LoVo (cell line): ENCODE results near the gene KIF26A.
"Not testable (repeated sequence)": the region's sequence is repeated elsewhere in the genome, so short reads cannot be mapped to it uniquely, and the experiment has no call there.

Experiments
- DNase-seq: peaks from one replicate; pipeline ENCODE4 v3.0.0-alpha.2; 2016; ENCODE audit warnings: low spot score

KIF26A gene

DNA sequence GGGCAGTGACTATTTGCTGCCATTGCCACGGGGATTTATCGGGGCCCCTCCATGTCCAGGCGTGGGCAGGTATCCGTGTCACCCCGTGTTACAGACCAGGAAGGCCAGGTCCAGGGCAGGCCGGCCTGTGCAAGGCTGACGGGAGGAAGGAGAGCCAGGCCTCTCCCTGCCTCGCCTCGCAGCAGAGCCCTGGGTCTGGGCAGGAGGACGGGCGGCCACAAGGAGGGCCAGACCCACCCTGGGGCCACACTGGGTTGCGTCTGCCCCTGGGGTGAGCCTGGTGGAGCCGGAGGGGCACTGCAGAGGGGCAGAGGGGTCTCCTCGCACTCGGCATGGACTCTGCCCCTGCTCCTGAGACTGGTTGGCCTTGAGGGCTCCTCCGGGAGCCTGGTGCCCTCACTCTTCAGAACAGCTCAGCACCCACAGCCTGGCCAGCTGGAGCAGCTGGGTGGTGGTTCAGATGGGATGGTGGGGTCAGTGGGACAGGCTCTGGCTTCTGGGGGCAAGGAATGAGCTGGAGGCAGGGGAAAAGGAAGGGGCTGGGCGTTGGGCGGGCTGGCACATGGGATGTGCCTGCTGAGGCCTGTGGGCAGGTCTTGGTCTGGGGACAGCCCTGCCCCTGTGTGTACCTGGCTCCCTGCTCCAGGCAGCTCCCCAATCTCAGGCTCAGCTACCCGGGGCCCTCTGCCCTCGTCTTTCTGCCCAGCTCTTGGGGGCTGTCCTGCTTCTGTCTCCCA lies 53.9 kb downstream of the KIF26A start:
- no peak for DNase-seq

DNA sequence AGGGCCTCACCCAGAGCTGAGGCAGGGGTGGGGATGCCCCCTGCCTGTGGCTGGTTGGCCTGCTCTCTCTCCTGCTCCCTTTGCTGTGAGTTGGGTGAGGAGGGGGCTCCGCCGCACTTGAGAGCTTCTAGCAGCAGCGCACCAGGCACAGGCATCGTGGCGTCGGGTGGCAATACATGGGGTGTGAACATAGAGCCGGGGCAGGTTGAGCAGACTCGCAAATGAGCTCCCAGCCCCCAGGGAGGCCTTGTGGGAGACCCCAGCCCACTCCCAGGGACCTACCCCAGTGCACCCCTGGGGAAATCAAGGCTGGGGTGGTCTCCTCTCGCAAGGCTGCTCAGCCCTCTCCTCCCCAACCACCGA lies 54.5 kb downstream of the KIF26A start:
- no peak for DNase-seq

DNA sequence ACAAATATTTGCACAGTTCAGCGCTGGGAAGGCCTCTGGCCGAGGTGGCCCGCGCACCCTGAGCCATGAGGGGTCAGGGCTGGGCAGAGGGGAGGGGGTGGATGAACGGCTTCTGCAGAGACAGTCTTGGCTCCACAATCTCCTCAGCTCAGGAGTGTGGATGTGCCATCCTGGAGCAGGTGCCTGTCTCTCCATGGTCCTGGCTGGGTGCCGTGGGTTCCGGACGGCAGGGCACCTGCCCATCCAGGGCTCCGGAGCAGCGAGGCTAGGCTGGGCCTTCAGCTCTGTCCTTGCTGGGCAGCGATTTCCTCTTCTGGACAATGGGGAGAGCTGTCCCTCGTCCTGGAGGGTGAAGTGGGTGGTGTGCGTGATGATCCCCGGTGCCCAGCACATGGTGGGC lies 55.6 kb downstream of the KIF26A start:
- DNase-seq, result no peak

DNA sequence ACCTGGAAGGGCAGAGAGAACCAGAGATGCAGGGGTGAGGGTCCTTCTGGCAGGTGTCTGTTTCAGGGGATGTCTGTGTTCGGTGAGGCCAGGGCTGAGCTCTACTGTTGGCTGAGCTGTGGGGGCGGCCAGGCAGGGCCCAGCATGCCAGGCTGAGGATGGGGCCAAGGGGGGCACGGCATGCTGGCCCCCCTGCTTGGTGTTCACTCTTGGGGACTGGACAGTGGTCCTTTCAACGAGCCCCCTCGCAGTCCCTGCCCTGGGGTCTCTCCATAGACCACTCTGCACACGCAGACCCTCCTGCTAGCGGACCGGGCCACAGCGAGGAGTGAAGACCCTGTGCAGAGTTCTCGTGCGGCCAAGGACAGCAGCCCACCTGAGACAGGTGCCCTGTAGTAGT lies 56.3 kb downstream of the KIF26A start:
- no peak for DNase-seq

DNA sequence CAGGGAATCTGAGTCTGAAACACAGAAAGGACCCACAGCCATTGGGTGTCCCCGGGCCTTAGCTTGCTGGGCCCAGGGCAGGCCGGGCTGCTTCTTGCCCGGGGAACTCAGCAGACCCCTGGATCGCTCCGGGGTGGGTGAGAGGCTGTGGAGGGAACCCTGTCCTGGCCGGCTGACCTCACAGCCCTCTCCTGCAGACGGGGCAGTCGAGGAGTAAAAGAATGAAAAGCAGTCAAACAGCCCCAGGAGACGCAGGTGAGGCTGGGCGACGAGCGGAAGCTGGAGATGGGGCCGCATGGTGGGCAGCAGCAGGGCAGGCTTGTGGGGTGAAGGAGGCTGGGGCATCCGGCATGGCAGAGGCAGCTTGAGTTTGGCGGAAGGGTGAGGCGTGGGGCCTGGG lies 57.0 kb downstream of the KIF26A start:
- no peak for DNase-seq

DNA sequence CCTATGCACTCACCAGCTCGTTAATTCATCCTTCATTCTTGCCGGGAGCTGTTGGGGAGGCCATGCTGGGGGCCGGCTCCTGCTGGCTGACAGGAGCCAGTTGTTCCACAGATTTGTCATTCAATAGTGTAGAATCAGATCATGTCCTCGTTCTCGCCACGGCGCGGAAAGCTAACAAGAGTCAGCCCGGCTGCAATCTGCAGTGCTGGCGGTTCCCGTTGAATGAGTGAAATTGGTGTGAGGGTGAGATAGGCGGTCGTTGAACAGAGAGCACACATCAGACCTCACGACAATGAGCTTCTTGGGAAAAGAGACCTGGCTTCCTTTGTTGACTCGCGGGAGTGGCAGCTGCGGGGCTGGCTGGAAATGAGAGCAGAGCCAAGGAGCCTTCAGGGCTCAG lies 57.5 kb downstream of the KIF26A start:
- no peak for DNase-seq

DNA sequence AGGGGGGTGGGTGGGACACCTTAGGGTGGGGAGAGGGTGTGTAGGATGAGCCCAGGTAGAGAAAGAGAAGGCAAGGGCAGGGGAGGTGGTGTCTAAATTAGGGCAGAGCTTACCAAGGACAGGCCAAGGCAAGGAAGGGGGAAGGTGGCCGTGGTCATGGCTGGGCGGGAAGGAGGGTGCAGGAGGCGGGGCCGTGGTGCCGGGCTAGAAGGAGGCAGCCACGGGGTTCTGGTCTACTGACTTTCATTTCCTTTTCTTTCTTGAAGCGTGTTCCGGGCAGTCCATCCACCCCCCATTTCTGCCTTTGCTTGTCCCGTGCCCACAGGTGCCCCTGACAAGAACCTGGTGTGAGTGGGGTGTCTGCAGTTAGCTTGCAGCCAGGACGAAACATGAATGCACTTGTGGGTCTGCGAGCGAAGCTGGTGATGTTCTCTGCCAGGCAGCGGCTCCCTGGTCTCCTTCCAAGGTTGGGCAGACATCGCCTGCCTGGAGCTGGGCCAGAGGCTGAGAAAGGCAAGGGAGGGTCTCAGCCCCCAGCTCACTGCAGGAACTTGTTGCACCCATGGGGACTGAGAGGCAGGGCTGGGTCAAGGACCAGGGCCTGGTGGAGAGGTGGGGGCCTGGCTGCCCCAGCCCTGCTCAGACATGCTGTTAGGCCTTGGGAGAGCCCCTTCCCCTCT lies 58.2 kb downstream of the KIF26A start:
- DNase-seq, result no peak

DNA sequence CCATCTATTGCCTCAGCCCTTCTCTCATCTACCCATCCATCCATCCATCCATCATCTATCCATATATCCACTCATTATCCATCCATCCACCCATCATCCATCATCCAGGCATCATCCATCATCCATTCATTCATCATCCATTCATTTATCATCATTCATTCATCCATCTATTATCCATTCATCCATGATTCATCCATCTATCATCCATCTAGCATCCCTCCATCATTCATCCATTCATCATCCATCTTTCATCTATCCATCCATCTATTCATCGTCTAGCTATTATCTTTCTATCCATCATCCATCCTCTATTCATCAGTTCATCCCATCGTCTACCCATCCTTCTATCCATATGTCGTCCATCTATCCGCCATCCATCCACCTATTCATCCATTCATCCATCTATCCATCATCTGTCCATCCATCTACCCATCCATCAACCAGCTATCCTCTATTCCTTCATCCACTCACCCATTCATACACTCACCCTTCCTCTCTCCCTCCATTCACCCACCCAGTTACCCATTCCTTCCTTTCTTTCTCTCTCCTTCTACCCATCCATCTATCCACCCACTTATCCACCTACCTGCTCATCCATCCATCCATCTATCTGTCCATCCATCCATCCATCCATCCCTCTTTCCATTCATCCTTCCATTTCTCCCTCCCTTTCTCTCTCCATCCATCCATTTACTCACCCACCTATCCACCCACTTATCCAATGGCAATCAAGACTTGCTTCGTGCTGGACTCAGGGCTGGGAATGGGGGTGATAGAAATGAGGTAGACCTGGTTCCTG lies 59.3 kb downstream of the KIF26A start:
- DNase-seq, result no peak

DNA sequence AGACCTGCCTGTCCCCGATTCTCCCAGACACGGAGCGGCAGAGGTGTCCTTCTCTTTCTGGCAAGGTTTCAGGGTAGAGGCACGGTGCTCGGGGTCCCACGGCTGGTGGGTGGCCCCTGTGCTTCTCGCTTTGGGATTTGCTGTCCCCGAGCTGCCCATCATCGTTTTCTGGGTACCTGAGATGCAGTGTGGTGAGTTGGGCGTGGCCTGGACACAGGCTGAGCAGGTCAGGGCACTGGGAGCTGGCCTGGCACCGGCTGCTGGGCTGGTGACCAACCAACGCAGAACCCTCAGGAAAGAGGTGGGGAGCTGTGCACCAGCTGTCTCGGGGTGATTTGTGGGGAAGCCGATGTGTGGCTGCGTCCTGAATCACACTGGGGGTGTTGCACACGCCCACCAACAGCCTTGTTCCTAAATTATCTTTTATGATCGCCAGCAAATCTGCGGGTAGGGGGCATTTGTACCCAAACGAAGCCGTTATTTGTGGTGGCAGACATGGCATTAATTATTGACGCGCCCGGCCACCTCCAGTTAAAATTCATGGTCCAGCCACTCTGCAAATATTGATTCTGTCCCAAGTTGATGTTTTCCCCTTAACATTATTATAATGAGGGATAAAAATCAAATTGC lies 61.0 kb downstream of the KIF26A start:
- DNase-seq, result no peak

DNA sequence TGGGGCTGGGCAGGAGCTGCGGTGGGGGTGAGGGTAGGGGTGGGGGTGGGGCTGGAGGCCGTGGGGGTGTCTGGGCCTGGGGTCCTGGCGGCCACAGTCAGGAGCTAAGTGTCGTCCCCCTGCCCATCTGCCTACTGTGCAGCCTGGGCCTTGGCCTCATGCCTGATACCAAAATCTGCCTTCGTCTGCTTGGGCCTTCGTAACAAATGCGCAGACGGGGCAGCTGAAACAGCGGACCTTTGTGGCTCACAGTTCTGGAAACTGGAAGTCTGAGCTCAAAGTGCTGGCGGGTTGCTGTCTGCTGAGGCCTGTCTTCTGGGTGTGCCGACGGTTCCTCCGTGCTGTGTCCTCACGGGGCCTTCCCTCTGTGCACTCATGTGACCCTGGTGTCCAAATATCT lies 61.7 kb downstream of the KIF26A start:
- no peak for DNase-seq

DNA sequence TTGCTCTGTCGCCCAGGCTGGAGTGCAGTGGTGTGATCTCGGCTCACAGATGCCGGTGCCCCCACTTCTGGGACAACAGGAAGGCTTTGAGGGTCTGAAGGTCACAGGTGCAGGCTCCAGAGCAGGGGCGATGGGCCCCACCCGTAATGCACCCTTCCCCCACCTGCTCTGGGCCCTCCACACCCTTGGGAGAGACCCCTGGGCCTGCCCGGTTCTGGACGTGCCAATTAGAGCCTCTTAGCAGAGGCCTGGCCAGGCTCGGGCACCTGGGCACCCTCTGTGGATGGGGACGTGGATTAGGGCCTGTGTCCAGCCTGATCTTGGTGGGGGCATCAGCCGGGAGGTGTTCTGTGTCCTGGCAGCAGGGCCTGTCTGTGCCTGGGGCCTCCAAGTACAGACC lies 62.2 kb downstream of the KIF26A start:
- DNase-seq, result no peak

DNA sequence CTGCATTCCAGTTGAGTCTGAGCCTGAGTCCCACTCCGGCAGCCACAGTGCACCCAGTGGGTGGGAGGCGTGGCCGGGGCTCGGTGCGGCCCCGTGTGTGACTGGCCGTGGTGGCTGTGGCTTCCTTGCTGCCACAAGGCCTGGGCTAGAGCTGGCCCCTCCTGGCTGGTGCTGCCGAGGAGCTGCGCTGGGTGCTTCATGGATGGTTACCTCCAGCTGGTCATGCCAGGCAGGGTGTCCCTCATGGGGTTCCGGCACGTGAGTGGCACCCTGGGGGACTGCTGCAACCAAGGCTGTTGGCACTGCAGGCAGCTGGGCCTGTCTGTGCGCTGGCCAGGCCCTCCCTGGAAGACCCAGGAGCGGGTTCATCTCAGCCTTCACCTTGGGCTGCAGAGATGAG lies 62.7 kb downstream of the KIF26A start:
- DNase-seq, result no peak

DNA sequence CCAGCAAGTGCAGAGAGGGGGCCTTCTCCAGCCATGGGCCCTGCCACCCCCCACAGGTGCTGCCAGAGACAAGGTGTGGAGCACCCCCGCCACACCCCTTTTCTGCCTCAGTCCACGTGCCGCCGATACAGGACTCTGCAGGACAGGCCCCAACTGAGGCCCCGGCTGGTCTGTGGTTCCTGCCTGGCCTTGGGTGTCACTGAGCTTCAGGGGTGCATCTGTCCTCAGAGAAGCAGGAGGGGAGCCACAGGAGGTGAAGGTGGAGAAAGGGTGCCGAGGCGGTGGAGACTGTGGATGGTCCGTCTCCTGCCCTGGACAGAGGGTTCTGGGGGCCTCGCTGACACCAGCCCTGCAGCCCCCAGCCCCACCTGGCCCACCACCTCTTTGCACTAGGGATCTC lies 63.1 kb downstream of the KIF26A start:
- DNase-seq, result no peak

DNA sequence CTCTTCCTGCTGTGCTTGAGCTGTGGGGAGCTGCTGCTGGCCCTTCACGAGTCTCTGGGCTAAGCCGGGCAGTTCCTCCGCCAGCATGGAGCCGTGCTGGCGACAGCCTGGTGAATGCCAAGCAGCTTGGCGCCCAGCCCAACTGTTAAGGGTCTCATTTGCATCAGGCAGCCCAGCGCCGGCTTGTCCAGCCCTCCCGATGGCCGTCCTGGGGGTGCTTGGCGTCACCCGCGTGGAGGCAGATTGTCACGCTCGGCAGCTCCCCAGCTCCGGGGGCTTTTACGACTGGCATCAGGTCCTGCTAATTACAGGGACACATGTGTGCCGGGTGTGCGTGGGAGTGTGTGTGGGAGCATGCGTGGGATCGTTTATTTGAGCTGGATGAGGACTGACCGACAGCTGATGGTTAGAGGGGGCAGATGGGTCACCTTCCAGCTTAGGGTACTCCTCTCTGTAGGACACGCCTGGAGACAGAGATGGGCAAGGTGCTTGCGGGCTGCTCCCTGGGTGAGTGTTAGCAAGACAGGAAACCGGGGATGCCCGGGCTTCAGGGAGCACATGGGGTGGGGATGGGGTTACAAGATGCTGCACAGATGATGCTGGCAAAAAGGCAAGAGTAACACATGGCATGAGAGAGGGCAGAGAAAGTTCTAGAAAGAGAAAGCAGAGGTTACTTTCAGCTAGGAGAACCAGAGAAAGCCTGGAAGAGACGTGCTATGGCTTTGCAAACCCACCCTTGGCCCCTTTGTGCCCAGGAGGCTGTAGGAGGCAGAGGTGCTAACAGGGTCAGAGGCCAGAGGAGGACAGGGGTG lies 64.1 kb downstream of the KIF26A start:
- DNase-seq, result no peak

DNA sequence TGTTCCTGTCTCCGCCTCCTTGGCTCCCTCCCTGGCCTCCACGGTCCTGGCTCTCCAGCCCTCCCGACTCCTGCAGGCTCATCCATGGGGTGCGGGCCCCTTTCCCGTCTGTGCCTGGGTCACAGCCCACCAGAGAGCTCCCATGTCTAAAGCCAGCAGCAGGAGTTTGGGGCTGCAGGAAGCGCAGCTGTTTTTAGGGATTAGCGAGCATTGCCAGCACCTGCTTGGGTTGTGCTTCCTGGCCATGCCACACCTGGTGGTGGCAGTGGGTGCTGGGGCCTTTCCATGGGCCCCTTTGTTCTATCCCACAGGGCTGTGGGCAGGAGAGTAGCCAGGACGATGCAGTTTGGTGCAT lies 64.7 kb downstream of the KIF26A start:
- DNase-seq, result no peak

DNA sequence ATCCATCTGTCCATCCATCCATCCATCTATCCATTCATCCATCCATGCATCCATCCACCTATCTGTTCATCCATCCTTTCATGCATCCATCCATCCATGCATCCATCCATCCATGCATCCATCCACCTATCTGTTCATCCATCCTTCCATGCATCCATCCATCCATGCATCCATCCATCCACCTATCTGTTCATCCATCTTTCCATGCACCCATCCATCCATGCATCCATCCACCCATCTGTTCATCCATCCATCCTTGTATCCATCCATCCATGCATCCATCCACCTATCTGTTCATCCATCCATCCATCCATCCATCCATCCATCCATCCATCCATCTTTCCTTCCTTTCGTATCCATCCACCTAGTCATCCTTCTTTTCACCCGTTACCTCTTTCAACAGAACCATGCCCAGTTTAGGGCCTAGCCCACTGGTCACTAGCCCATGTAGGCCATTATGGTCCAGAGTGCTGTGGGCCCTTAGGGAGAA lies 66.3 kb downstream of the KIF26A start:
- DNase-seq, result no peak

DNA sequence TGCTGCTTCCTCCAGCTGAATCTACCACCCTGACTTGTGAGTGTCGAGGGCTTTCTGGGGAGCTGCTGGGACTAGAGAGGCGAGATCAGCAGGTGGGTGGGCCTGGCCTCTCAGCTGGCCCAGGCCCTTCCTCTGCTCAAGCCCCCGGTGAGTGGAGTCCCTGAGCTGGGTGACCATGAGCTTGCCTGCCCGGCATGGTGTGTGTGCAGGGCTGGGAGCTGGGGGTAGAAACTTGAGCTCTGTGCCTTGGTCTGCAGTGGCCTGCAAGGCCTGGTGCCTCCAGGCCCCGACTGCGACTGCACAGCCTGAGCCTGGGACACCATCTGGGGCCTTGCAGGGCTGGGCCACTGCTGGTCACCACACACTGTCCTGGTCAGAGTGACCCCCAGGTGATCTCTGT lies 67.4 kb downstream of the KIF26A start:
- no peak for DNase-seq

DNA sequence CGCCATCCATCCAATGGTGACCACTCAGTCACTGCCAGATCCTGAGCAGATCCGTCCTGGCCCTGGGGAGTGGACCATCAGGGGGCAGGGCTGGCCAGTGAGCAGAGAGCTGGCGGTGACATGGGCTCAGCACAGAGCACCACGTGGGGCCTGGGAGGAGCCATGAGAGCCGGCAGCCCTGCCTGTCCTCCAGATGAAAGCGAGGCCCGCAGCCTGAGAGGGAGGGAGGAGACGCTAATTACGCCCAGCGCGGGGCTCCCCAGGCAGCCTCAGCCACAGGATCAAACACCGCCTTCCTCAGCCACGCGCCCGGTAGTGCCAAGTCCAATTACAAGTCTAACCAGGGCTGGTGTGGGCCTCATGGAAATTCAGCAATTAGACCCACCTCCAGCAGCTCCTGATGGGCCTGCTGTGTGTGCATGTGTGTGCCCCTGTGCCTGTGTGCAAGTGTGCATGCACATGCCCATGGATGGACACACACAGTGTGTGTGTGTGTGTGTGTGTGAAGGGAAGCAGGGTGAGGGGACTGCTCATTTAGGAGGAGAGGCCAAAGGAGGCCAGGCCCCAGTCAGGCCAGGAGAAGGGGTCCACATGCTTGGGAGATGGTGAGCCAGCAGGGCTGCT lies 68.0 kb downstream of the KIF26A start:
- no peak for DNase-seq

DNA sequence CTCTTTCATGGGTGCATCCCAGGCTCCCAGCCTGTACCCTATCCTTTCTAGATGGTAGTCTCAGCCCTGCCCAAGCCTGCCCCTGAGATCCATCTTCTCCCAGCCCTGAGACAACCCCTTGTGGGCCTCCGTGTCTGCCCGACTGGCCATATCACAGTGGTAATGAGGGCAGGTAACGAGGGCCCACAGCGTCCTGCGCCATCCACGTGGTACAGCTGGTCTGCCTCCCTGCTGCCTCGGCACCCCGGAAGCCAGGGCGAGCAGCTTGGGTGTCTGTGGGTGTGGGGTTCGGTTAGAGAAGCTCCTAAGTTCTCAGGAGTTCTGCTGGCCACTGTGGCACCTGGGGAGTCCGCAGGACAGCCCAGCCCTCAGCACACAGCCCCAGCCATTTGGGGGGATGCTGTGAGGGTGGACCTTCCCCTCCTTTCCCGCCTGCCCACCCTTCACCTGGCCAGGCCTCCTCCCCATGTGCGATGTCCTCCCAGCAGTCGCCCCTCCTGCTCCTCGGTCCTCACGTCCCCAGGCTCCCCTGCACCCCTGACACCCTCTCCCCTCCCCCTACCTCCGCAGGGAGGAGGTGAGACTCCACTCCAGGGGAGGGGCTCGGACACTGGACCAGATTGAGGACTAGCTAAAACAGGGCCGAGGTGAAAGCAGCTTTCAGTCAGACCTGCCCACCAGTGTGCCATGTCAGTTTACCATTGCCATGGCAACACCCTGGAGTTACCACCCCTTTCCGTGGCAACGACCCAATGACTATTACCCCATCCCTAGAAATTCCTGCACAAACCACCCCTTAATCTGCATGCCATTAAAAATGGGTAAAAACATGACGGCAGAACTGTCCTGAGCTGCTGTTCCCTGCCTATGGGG lies 69.0 kb downstream of the KIF26A start:
- no peak for DNase-seq

DNA sequence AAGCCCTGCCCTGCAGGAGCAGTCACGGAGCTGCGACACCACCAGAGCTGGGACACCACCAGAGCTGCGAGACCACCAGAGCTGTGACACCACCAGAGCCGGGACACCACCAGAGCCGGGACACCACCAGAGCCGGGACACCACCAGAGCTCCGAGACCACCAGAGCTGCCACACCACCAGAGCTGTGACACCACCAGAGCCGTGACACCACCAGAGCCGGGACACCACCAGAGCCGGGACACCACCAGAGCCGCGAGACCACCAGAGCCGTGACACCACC lies 69.6 kb downstream of the KIF26A start:
- DNase-seq, result not testable (repeated sequence)

DNA sequence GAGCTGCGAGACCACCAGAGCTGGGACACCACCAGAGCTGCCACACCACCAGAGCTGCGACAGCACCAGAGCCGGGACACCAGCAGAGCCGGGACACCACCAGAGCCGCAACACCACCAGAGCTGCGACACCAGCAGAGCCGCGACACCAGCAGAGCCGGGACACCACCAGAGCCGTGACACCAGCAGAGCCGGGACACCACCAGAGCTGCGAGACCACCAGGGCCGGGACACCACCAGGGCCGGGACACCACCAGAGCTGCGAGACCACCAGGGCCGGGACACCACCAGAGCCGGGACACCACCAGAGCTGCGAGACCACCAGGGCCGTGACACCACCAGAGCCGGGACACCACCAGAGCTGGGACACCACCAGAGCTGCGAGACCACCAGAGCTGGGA lies 69.9 kb downstream of the KIF26A start:
- DNase-seq, result not testable (repeated sequence)
